Astrocyte of the cerebellum (primary cell): ENCODE results near the gene DCAKD.

ENCODE experiments used
- DNase-seq: peaks from one replicate; pipeline ENCODE4 v3.0.0-alpha.2; 2011; ENCODE audit warnings: low read depth
- H3K4me3 ChIP-seq: 2 replicates; pipeline ENCODE4 v1.5.1; 2011; ENCODE audit warnings: mild to moderate bottlenecking, low read depth, low read length, moderate library complexity
- in situ Hi-C: cut with HindIII; loops from 2 replicates; pipeline ENCODE4 v1.10.0; 2017; ENCODE audit warnings: low sequenced_read_pairs
- TF ChIP-seq, protein P1 (sequence below): IDR thresholded peaks from 2 replicates; pipeline ENCODE4 v1.5.1; 2012; ENCODE audit warnings: low read length, low read depth, moderate library complexity, mild to moderate bottlenecking; ENCODE audit errors: missing control alignments

Gene DCAKD

GRCh38 chr17:44997733-44998520, 53.5 kb downstream of the DCAKD start:
- in situ Hi-C loops: no loop called here
- DNase-seq: no peak
- no peak overlapping the region for H3K4me3 ChIP-seq
- TF ChIP-seq, protein P1, sequence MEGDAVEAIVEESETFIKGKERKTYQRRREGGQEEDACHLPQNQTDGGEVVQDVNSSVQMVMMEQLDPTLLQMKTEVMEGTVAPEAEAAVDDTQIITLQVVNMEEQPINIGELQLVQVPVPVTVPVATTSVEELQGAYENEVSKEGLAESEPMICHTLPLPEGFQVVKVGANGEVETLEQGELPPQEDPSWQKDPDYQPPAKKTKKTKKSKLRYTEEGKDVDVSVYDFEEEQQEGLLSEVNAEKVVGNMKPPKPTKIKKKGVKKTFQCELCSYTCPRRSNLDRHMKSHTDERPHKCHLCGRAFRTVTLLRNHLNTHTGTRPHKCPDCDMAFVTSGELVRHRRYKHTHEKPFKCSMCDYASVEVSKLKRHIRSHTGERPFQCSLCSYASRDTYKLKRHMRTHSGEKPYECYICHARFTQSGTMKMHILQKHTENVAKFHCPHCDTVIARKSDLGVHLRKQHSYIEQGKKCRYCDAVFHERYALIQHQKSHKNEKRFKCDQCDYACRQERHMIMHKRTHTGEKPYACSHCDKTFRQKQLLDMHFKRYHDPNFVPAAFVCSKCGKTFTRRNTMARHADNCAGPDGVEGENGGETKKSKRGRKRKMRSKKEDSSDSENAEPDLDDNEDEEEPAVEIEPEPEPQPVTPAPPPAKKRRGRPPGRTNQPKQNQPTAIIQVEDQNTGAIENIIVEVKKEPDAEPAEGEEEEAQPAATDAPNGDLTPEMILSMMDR: no peak

DNA sequence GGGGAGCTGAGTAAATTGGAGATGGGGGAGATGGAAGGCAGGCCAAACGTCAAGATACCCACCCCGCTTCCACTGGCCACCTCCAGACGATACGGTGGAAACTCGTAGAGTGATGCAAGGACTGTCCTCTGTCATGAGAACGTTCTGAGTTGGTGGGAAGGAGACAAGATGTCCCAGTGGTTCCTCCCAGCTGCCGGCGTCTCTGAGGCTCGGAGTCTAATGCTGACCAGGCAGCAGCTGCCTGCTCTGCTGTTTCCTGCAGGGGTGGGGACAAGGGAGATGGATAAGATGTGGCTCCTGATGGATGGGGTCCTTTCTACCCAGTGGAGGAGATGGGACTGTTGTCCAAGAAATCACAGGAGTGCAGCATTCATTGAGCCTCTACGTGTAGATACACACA, 55.1 kb downstream of the DCAKD start:
- DNase-seq: no peak
- TF ChIP-seq, protein P1: no peak
- in situ Hi-C loops: no loop called here
- no peak overlapping the region for H3K4me3 ChIP-seq

- in situ Hi-C loops: no loop called here
- no peak overlapping the region for H3K4me3 ChIP-seq
- DNase-seq: no peak
- TF ChIP-seq, protein P1: no peak
Observed at GRCh38 chr17:44995436-44996001, 55.9 kb downstream of the DCAKD start.

- no peak overlapping the region for H3K4me3 ChIP-seq
- TF ChIP-seq, protein P1: no peak
- in situ Hi-C loops: no loop called here
- no peak for DNase-seq
Observed at GRCh38 chr17:44992242-44992939, 59.0 kb downstream of the DCAKD start.

DNA sequence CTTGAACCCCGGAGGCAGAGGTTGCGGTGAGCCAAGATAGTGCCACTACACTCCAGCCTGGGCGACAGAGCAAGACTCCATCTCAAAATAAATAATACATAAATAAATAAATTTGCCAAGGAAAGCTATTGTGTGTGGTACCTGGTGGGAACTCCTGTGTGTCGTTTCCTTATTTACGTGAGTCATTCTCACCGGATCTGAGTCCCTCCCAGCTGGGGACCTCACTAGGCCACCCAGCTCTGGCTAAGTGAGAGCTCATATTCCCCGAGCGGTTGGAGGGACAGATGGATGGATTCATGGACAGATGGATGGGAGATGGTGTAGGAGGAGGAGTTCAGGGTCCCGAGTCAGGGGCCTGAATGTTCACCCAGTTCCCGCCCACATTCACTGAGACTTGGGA, 60.4 kb downstream of the DCAKD start:
- H3K4me3 ChIP-seq: no peak overlapping the region
- DNase-seq: no peak
- TF ChIP-seq, protein P1: no peak
- in situ Hi-C loops: no loop called here

DNA sequence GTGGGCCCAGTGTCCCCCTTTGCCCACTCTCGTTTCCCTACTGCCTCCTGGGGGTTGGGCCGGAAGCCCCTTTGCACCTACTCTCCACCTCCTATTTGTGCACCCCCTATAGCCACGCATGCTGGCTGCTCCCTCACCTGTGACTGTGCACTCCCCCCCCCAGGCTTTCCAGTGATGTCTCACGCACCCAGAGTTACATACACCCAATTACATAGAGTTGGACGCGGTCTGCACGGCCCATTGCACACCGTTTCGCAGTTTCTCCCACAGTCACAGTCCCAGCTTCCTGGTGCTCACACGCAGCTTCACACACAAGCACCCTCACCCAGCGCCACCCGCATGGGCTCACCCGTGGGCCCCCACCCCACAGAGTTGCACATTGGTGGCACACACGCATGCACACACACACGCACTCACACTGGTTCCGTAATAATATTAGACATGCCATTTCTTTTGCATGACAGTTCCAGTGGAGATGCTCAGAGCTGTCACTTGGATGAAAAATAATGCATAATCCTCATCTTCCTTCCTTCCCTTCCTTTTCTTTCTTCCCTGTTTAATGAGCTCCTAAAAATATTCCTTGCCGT, 61.8 kb downstream of the DCAKD start:
- no peak for DNase-seq
- H3K4me3 ChIP-seq: no peak overlapping the region
- in situ Hi-C loops: no loop called here
- TF ChIP-seq, protein P1: no peak
